ENCODE data around the gene GADL1.

DNA sequence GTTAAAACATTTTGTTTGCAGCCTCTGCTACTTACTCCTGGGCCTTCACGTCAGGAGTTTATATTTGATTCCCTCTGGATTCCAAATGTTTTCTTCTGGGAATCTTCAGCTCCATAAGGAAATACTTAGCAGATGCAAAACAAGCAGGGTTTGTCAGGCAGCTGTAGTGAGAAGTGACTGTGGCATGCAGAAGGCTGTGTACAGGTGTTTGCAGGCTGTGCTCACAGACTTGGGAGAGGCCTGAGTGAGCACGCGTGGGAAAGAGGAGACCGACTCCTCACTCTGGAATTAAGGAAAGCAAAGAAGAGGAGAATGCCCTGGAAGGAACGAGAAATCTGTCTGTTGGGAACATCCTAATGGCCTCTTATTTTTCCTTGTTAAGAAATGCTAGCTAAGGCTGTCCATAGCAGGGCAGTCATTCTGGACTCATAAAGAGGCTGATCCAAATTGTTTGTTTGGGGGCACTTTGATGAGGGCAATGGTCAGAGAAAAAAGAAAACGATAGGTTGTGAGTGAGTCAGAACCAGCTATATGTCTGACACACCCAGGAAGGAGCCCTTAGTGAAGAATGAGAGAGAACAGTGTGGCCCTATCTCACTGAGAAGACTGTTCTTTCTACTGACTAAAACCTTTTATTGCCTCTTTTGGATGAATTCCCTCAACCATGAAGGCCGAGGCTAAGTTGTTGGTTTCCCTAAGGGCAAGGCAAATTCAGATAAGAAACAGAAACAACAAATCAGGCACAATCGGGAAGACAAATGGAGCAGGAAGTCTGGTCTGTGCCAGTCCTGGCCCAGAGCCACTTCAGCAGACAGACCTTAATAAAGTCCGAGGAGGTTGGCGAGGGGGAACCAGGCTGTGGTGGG, 205.5 kb downstream of the GADL1 start:
- TF ChIP-seq, protein P1, sequence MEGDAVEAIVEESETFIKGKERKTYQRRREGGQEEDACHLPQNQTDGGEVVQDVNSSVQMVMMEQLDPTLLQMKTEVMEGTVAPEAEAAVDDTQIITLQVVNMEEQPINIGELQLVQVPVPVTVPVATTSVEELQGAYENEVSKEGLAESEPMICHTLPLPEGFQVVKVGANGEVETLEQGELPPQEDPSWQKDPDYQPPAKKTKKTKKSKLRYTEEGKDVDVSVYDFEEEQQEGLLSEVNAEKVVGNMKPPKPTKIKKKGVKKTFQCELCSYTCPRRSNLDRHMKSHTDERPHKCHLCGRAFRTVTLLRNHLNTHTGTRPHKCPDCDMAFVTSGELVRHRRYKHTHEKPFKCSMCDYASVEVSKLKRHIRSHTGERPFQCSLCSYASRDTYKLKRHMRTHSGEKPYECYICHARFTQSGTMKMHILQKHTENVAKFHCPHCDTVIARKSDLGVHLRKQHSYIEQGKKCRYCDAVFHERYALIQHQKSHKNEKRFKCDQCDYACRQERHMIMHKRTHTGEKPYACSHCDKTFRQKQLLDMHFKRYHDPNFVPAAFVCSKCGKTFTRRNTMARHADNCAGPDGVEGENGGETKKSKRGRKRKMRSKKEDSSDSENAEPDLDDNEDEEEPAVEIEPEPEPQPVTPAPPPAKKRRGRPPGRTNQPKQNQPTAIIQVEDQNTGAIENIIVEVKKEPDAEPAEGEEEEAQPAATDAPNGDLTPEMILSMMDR (IDR thresholded peaks at IDR 0.05; ENCODE audit: low read depth, low read length, poor library complexity, severe bottlenecking) = no peak
- TF ChIP-seq EZH2phosphoT487 (IDR thresholded peaks at IDR 0.05; ENCODE audit: borderline replicate concordance, low read length) = no peak

All from DOHH2 (cell line).